ENCODE data around the gene AP2A2. TPM values are rescaled to one million over a fixed set of nuclear protein-coding genes. Genes with fewer than 3 reads are reported as not detected.
A peak's percentile ranks its signal among the peaks of the same experiment; 100 is the strongest.
"Not testable (repeated sequence)": the region's sequence is repeated elsewhere in the genome, so short reads cannot be mapped to it uniquely, and the experiment has no call there.

AP2A2 gene
- total and polyA plus RNA-seq, 2 donors = 26.5 to 51.4 TPM

- Histone ChIP-seq H3K36me3 (ENCODE audit: insufficient read depth) (peaks cover 9% of the 10 kb centered on the region), H3K4me1 (ENCODE audit: insufficient read depth) (no peaks in the 10 kb centered on the region), H3K4me3 (ENCODE audit: low read depth, low read length) (no peak overlapping the region), H3K27ac (ENCODE audit: low read depth) (no peak overlapping the region)
- DNase-seq (ENCODE audit: extremely low spot score) = no peak
- 97% methylated on average over 11 of the region's 11 CpGs for WGBS
Observed at GRCh38 chr11:973237-973636, 47.6 kb downstream of the AP2A2 start.

- H3K4me3 ChIP-seq (ENCODE audit: low read depth, low read length); H3K4me1 ChIP-seq (ENCODE audit: insufficient read depth); DNase-seq (ENCODE audit: extremely low spot score); H3K36me3 ChIP-seq (ENCODE audit: insufficient read depth); H3K27ac ChIP-seq (ENCODE audit: low read depth): not testable (repeated sequence)
- WGBS = 87% methylated on average over 41 of the region's 41 CpGs
Observed at GRCh38 chr11:975376-975775, 49.7 kb downstream of the AP2A2 start.

GRCh38 chr11:975827-976226 lies 50.2 kb downstream of the AP2A2 start:
- peaks cover 4% of the 10 kb centered on the region for H3K36me3 ChIP-seq (ENCODE audit: insufficient read depth)
- no peaks in the 10 kb centered on the region for H3K4me1 ChIP-seq (ENCODE audit: insufficient read depth)
- no peak overlapping the region for H3K4me3 ChIP-seq (ENCODE audit: low read depth, low read length)
- WGBS = 61% methylated on average over 15 of the region's 15 CpGs
- no peak overlapping the region for H3K27ac ChIP-seq (ENCODE audit: low read depth)
- no peak for DNase-seq (ENCODE audit: extremely low spot score)

- peaks cover 4% of the 10 kb centered on the region for H3K36me3 ChIP-seq (ENCODE audit: insufficient read depth)
- 76% methylated on average over 26 of the region's 26 CpGs for WGBS
- DNase-seq (ENCODE audit: extremely low spot score) = no peak
- H3K4me3 ChIP-seq (ENCODE audit: low read depth, low read length) = no peak overlapping the region
- H3K27ac ChIP-seq (ENCODE audit: low read depth) = no peak overlapping the region
- H3K4me1 ChIP-seq (ENCODE audit: insufficient read depth) = no peaks in the 10 kb centered on the region
Observed at GRCh38 chr11:976431-977160, 50.9 kb downstream of the AP2A2 start.

- H3K4me1 ChIP-seq (ENCODE audit: insufficient read depth) = no peaks in the 10 kb centered on the region
- H3K36me3 ChIP-seq (ENCODE audit: insufficient read depth) = peaks cover 4% of the 10 kb centered on the region
- WGBS = 88% methylated on average over 28 of the region's 28 CpGs
- H3K27ac ChIP-seq (ENCODE audit: low read depth) = no peak overlapping the region
- H3K4me3 ChIP-seq (ENCODE audit: low read depth, low read length) = no peak overlapping the region
- no peak for DNase-seq (ENCODE audit: extremely low spot score)
Observed at GRCh38 chr11:977830-978720, 52.4 kb downstream of the AP2A2 start.

GRCh38 chr11:978781-979180 lies 53.1 kb downstream of the AP2A2 start:
- Histone ChIP-seq H3K4me3 (ENCODE audit: low read depth, low read length) (no peak overlapping the region), H3K4me1 (ENCODE audit: insufficient read depth) (no peaks in the 10 kb centered on the region), H3K36me3 (ENCODE audit: insufficient read depth) (peaks cover 4% of the 10 kb centered on the region), H3K27ac (ENCODE audit: low read depth) (no peak overlapping the region)
- DNase-seq (ENCODE audit: extremely low spot score) = no peak
- WGBS = 85% methylated on average over 16 of the region's 16 CpGs

GRCh38 chr11:980438-981357 lies 55.0 kb downstream of the AP2A2 start:
- DNase-seq (ENCODE audit: extremely low spot score) = no peak
- Histone ChIP-seq H3K4me1 (ENCODE audit: insufficient read depth) (no peaks in the 10 kb centered on the region), H3K36me3 (ENCODE audit: insufficient read depth) (peaks cover 4% of the 10 kb centered on the region), H3K4me3 (ENCODE audit: low read depth, low read length) (no peak overlapping the region), H3K27ac (ENCODE audit: low read depth) (no peak overlapping the region)
- WGBS = 89% methylated on average over 26 of the region's 26 CpGs

GRCh38 chr11:981764-982163 lies 56.1 kb downstream of the AP2A2 start:
- Histone ChIP-seq H3K27ac (ENCODE audit: low read depth) (no peak overlapping the region), H3K4me1 (ENCODE audit: insufficient read depth) (no peaks in the 10 kb centered on the region), H3K36me3 (ENCODE audit: insufficient read depth) (peaks cover 4% of the 10 kb centered on the region), H3K4me3 (ENCODE audit: low read depth, low read length) (no peak overlapping the region)
- WGBS = 96% methylated on average over 14 of the region's 14 CpGs
- no peak for DNase-seq (ENCODE audit: extremely low spot score)

GRCh38 chr11:984546-984945 lies 58.9 kb downstream of the AP2A2 start:
- H3K4me1 ChIP-seq (ENCODE audit: insufficient read depth) = no peaks in the 10 kb centered on the region
- WGBS = 95% methylated on average over 15 of the region's 15 CpGs
- H3K36me3 ChIP-seq (ENCODE audit: insufficient read depth) = peaks cover 3% of the 10 kb centered on the region
- H3K27ac ChIP-seq (ENCODE audit: low read depth) = no peak overlapping the region
- H3K4me3 ChIP-seq (ENCODE audit: low read depth, low read length) = no peak overlapping the region
- no peak for DNase-seq (ENCODE audit: extremely low spot score)

GRCh38 chr11:985406-985805 lies 59.7 kb downstream of the AP2A2 start:
- H3K36me3 ChIP-seq (ENCODE audit: insufficient read depth) = peaks cover 3% of the 10 kb centered on the region
- H3K27ac ChIP-seq (ENCODE audit: low read depth) = no peak overlapping the region
- H3K4me1 ChIP-seq (ENCODE audit: insufficient read depth) = no peaks in the 10 kb centered on the region
- 89% methylated on average over 21 of the region's 21 CpGs for WGBS
- H3K4me3 ChIP-seq (ENCODE audit: low read depth, low read length) = no peak overlapping the region
- no peak for DNase-seq (ENCODE audit: extremely low spot score)

GRCh38 chr11:985848-986247 lies 60.2 kb downstream of the AP2A2 start:
- Histone ChIP-seq H3K4me1 (ENCODE audit: insufficient read depth) (no peaks in the 10 kb centered on the region), H3K36me3 (ENCODE audit: insufficient read depth) (peaks cover 3% of the 10 kb centered on the region), H3K27ac (ENCODE audit: low read depth) (no peak overlapping the region), H3K4me3 (ENCODE audit: low read depth, low read length) (no peak overlapping the region)
- DNase-seq (ENCODE audit: extremely low spot score) = no peak
- WGBS = 95% methylated on average over 20 of the region's 20 CpGs

- H3K36me3 ChIP-seq (ENCODE audit: insufficient read depth) = peaks cover 3% of the 10 kb centered on the region
- no peak overlapping the region for H3K4me3 ChIP-seq (ENCODE audit: low read depth, low read length)
- WGBS = 82% methylated on average over 28 of the region's 28 CpGs
- H3K27ac ChIP-seq (ENCODE audit: low read depth) = no peak overlapping the region
- no peaks in the 10 kb centered on the region for H3K4me1 ChIP-seq (ENCODE audit: insufficient read depth)
- DNase-seq (ENCODE audit: extremely low spot score) = peak; percentile 43
Observed at GRCh38 chr11:986270-986951, 60.7 kb downstream of the AP2A2 start.

GRCh38 chr11:986952-987305 lies 61.3 kb downstream of the AP2A2 start:
- no peaks in the 10 kb centered on the region for H3K4me1 ChIP-seq (ENCODE audit: insufficient read depth)
- no peak overlapping the region for H3K4me3 ChIP-seq (ENCODE audit: low read depth, low read length)
- peaks cover 3% of the 10 kb centered on the region for H3K36me3 ChIP-seq (ENCODE audit: insufficient read depth)
- 94% methylated on average over 9 of the region's 9 CpGs for WGBS
- no peak for DNase-seq (ENCODE audit: extremely low spot score)
- no peak overlapping the region for H3K27ac ChIP-seq (ENCODE audit: low read depth)

All from urinary bladder (tissue), 4 donors.